Prostate gland (tissue), 2 donors: Measurements from ENCODE around the gene VAC14. TPM values are rescaled to one million over a fixed set of nuclear protein-coding genes. Genes with fewer than 3 reads are reported as not detected.
A peak's percentile ranks its signal among the peaks of the same experiment; 100 is the strongest.

Experiments used
- DNase-seq: peaks from one replicate; pipeline ENCODE4 v3.0.0-alpha.2; 2019; ENCODE audit warnings: low spot score
- H3K27ac ChIP-seq, 2 donors: fragments of 200-600 bp; sonication (generic); 2 replicates each; pipeline ENCODE4 v1.5.1; 2017 to 2019
- H3K27me3 ChIP-seq: fragments of 200-600 bp; sonication (generic); replicated peaks from 2 replicates; pipeline ENCODE4 v1.5.1; 2019; ENCODE audit not compliant: insufficient read depth
- H3K36me3 ChIP-seq, 2 donors: fragments of 200-600 bp; sonication (generic); 1 replicate in 1 of 2; 2 replicates in 1 of 2; pipeline versions ENCODE4 v1.5.1 to v1.8.1; 2017 to 2019
- H3K4me1 ChIP-seq: fragments of 200-600 bp; sonication (generic); replicated peaks from 2 replicates; pipeline ENCODE4 v1.5.1; 2019
- H3K4me3 ChIP-seq, 2 donors: fragments of 200-600 bp; sonication (generic); 2 replicates each; pipeline ENCODE4 v1.5.1; 2017 to 2019
- H3K9me3 ChIP-seq: fragments of 200-600 bp; sonication (generic); 2 replicates; pipeline ENCODE4 v1.5.1; 2017
- CTCF ChIP-seq, 4 experiments: fragments of 200-600 bp in 2 of 4; fragments of 450-650 bp in 2 of 4; sonication (generic) in 2 of 4; IDR thresholded peaks; 1 replicate in 3 of 4; 2 replicates in 1 of 4; pipeline ENCODE4 v1.5.1; 2016 to 2019; ENCODE audit warnings: antibody characterized with exemption in 4 of 4, mild to moderate bottlenecking in 2 of 4, moderate library complexity in 2 of 4
- POLR2A ChIP-seq: fragments of 450-650 bp; IDR thresholded peaks from one replicate; pipeline ENCODE4 v1.6.1; 2016; ENCODE audit warnings: antibody characterized with exemption, mild to moderate bottlenecking
- POLR2AphosphoS5 ChIP-seq: sonication (generic); formaldehyde crosslinking; IDR thresholded peaks from one replicate; pipeline ENCODE4 v1.6.1; 2017; ENCODE audit warnings: antibody characterized with exemption
- WGBS: methylation state at CpG from one replicate; pipeline ENCODE4 v1.1.5; 2018; 5-methylcytosine and 5-hydroxymethylcytosine counted together
- intact Hi-C: fragments of 100-400 bp; cut with DNase I; formaldehyde crosslinking; loops from one replicate; pipeline ENCODE4 v1.14.2; 2022
- total RNA-seq, 2 donors: library from RNA; depleted of rRNA; stranded (reverse); fragments of >200 nt; gene quantifications; one replicate each; pipeline ENCODE4 v1.1.0, GENCODE V29; 2016

Gene VAC14
- total RNA-seq, 2 donors from 2014 or later = 30.3 to 66.8 TPM

- Histone ChIP-seq H3K36me3 (no peaks in the 10 kb centered on the region), H3K27me3 (no peaks in the 10 kb centered on the region), H3K27ac (peak overlapping the region; percentile 72 to 92), H3K9me3 (no peaks in the 10 kb centered on the region), H3K4me1 (peaks cover 30% of the 10 kb centered on the region), H3K4me3 (no peak overlapping the region)
- no peak for DNase-seq
- intact Hi-C loops = no loop called here
- TF ChIP-seq POLR2AphosphoS5 = no peak
- TF ChIP-seq POLR2A = no peak
- TF ChIP-seq CTCF (IDR thresholded peaks at IDR 0.05) = no peak
- 56% methylated on average over 14 of the region's 14 CpGs for WGBS
These were observed 108.7 kb downstream of the VAC14 start for GRCh38 chr16:70692130-70692872.

GRCh38 chr16:70691223-70692129 is 109.5 kb downstream of the VAC14 start:
- H3K4me3 ChIP-seq = no peak overlapping the region
- H3K27me3 ChIP-seq = no peaks in the 10 kb centered on the region
- no peak for DNase-seq
- H3K36me3 ChIP-seq = no peaks in the 10 kb centered on the region
- peak overlapping the region; percentile 72 to 92 for H3K27ac ChIP-seq
- TF ChIP-seq POLR2A (no peak), POLR2AphosphoS5 (peak; percentile 40)
- peaks cover 29% of the 10 kb centered on the region for H3K4me1 ChIP-seq
- intact Hi-C loops = no loop called here
- 68% methylated on average over 26 of the region's 26 CpGs for WGBS
- no peaks in the 10 kb centered on the region for H3K9me3 ChIP-seq

GRCh38 chr16:70689970-70690891 is 110.7 kb downstream of the VAC14 start:
- no peak for DNase-seq
- H3K4me1 ChIP-seq = peaks cover 24% of the 10 kb centered on the region

GRCh38 chr16:70689035-70689969 is 111.7 kb downstream of the VAC14 start:
- peak; percentile 72 for DNase-seq
- Histone ChIP-seq H3K9me3 (no peaks in the 10 kb centered on the region), H3K4me1 (peaks cover 24% of the 10 kb centered on the region), H3K4me3 (no peak overlapping the region), H3K36me3 (no peaks in the 10 kb centered on the region), H3K27ac (peak overlapping the region; percentile 82 to 92), H3K27me3 (no peaks in the 10 kb centered on the region)
- TF ChIP-seq POLR2A (no peak), POLR2AphosphoS5 (peak; percentile 55), CTCF (IDR thresholded peaks at IDR 0.05) (no peak)
- WGBS = 68% methylated on average over 21 of the region's 22 CpGs
- intact Hi-C loops = no loop called here

More at GRCh38 chr16:70689970-70690891, 110.7 kb downstream of the VAC14 start:
- Histone ChIP-seq H3K4me3 (no peak overlapping the region), H3K36me3 (no peaks in the 10 kb centered on the region), H3K27me3 (no peaks in the 10 kb centered on the region), H3K9me3 (no peaks in the 10 kb centered on the region), H3K27ac (peak overlapping the region; percentile 72 to 92)
- intact Hi-C loops = no loop called here
- 80% methylated on average over 16 of the region's 16 CpGs for WGBS
- no peak for TF ChIP-seq POLR2A
- no peak for TF ChIP-seq POLR2AphosphoS5
- TF ChIP-seq CTCF (IDR thresholded peaks at IDR 0.05) = no peak
